Epithelial cell of proximal tubule (primary cell): ENCODE results near the gene ARL14. TPM values are rescaled to one million over a fixed set of nuclear protein-coding genes. Genes with fewer than 3 reads are reported as not detected.

Source experiments
- DNase-seq: peaks from one replicate; pipeline ENCODE4 v3.0.0-alpha.2; 2011; ENCODE audit warnings: low read depth
- H3K4me3 ChIP-seq: 2 replicates; pipeline ENCODE4 v1.5.1; 2011; ENCODE audit warnings: low read depth, mild to moderate bottlenecking, low read length
- total RNA-seq: library from RNA; depleted of rRNA; stranded (reverse); fragments of >200 nt; gene quantifications from 2 replicates; pipeline ENCODE4 v1.2.3, GENCODE V29; 2015
- TF ChIP-seq, protein P1 (sequence below): conservative IDR thresholded peaks from 2 replicates; pipeline ENCODE4 v1.5.1; 2012; ENCODE audit warnings: low read depth, mild to moderate bottlenecking, low read length

Gene ARL14
- total RNA-seq, 1 donor from 2014 or later = not detected

DNA sequence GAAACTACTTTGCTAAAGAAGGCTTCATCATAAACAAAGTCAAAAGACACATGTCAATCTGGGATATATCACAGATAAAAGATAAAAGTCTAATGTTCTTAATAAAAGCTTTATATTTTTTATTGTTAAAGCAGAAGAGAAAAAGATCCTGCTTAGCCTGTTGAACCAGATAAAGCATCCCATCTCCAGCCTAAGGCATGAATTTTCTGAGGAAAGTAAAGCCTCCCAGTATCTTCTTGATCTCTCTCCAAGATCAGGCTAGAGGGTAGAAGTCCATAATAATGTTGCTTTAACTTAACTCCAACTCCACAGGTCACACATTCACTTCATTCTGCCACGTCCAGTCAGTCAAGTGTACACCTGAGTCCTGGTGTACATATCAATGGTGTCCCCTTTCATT lies 14.2 kb downstream of the ARL14 start:
- TF ChIP-seq, protein P1, sequence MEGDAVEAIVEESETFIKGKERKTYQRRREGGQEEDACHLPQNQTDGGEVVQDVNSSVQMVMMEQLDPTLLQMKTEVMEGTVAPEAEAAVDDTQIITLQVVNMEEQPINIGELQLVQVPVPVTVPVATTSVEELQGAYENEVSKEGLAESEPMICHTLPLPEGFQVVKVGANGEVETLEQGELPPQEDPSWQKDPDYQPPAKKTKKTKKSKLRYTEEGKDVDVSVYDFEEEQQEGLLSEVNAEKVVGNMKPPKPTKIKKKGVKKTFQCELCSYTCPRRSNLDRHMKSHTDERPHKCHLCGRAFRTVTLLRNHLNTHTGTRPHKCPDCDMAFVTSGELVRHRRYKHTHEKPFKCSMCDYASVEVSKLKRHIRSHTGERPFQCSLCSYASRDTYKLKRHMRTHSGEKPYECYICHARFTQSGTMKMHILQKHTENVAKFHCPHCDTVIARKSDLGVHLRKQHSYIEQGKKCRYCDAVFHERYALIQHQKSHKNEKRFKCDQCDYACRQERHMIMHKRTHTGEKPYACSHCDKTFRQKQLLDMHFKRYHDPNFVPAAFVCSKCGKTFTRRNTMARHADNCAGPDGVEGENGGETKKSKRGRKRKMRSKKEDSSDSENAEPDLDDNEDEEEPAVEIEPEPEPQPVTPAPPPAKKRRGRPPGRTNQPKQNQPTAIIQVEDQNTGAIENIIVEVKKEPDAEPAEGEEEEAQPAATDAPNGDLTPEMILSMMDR = no peak
- no peak for DNase-seq
- H3K4me3 ChIP-seq = no peak overlapping the region

DNA sequence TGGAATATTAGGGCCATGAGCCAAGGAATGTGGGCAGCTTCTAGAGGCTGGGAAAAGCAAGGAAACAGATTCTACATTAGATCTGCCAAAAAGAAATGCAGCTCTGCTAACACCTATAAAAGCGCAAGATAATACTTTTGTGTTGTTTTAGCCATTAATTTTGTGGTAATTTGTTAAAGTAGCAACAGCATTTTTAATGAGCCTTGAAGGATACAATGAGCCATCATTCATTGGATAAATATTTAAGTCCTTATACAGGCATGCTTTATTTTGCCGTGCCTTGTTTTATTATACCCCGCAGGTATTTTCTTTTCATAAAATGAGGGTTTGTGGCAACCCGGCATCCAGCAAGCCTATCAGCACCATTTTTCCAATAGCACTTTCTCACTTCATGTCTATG lies 15.0 kb downstream of the ARL14 start:
- no peak overlapping the region for H3K4me3 ChIP-seq
- DNase-seq = no peak
- TF ChIP-seq, protein P1 = no peak

DNA sequence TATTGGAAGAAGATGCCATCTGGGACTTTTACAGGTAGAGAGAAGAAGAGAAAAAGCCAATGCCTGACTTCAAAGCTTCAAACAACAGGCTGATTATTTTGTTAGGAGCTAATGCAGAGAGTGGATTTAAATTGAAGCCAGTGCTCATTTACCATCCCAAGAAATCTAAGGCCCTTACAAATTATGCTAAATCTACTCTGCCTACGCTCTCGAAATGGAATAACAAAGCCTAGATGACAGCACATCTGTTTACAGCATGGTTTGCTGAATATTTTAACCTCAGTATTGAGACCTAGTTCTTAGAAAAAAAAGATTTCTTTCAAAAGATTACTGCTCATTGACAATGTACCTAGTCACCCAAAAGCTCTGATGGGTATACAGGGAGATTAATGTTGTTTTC lies 16.2 kb downstream of the ARL14 start:
- no peak overlapping the region for H3K4me3 ChIP-seq
- TF ChIP-seq, protein P1 = no peak
- DNase-seq = no peak

DNA sequence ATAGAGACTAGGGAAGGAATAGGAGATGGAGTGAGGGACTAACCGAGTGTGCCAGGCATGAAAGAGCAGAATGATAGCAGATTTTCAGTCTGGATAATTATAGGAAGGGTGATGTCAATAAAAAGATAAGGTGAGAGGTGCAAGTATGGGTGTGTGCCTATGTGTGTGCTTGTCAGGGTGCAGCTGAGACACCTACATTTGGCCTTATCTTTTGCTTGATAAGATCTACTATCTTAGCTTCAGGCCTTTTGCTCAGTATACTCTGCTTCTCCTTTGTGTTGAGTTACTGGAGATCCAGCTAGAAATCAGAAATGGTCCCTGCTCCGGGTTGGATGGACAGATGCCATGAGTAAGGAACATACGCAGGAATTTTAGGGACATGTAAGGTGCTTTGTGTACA lies 17.4 kb downstream of the ARL14 start:
- TF ChIP-seq, protein P1 = no peak
- no peak for DNase-seq
- no peak overlapping the region for H3K4me3 ChIP-seq

DNA sequence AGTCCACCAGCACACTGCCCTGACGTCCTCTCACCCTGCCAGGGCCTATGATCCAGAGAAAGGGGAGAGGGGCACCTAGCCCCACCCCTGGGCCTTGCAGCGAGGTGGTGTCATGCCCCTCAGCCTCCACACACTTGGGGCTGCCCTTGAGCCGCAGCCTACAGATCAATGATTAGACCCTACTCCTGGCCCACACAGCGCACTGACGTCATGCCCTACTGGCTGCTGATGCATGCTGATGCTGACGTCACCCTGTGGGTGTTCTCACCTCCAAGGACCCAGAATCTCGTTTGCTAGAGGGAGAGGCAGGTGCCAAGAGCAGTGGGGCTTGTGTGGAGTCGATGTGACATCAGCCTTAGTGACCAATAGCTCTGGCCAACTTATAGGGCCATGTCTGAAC lies 18.0 kb downstream of the ARL14 start:
- no peak overlapping the region for H3K4me3 ChIP-seq
- no peak for DNase-seq
- TF ChIP-seq, protein P1 = no peak

DNA sequence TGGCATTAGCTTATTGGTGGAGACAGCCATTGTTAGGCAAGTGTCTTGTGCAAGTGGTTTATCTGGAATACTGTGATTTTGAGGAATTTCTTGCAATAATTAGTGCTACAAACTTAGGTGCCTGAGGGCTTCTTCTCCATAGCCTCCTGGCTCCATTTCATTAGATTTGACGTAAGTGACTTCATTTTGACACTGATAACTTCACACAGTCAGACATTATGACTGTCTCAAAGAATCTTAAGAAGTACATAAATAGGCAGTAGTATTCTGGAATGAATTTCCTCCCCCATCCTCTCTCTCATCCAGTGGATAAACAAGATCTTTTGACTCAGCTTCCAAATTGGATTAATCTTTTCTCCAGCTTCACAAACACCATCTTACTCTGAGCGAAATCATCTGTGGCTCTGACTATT lies 19.0 kb downstream of the ARL14 start:
- no peak for DNase-seq
- TF ChIP-seq, protein P1 = no peak
- no peak overlapping the region for H3K4me3 ChIP-seq

DNA sequence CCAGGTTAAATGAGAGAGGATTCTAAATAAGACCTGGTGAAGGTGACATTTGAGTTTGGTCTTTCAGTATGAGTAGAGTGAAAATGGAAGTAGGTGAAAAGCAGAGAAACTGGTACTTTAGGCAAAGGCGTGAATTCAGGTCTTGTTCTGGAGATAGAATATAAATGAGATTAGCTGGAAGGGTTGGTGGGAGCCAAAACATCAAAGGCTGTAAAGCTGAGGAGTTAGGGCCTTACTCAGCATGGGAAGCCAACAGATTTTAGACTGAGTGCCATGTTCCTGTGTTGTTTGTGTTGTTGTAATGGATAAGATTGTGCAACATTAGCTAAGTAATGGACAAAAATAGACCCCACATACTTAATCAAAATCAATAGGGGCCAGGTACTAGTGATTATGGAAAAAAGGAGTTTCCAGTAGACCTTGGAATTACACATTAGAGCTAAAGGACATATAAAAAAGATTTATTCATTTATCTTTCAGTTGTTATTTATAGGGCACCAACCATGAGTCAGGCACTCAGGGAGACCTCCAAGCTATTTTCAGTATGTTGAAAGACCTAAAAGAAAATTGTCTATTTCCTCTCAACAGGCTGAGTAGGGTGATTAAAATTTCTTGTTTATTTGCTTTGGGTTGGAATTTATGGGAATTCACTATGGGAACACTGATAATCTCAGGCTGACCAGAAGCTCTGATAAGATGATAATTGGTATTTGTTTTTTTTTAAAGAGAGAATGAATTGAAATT lies 20.8 kb downstream of the ARL14 start:
- DNase-seq = no peak
- H3K4me3 ChIP-seq = no peak overlapping the region
- TF ChIP-seq, protein P1 = no peak
